Measurements from ENCODE around the gene TMPRSS4. TPM values are rescaled to one million over a fixed set of nuclear protein-coding genes. Genes with fewer than 3 reads are reported as not detected.

The TMPRSS4 gene
- total and polyA plus RNA-seq, 9 of the 15 experiments (the other 6 are each of a cell fraction or from before 2014, with no cell fraction given) = 4.0 to 10.0 (median 5.6) TPM

- intact Hi-C loops (cut with micrococcal nuclease) (no loop called here), in situ Hi-C loops (cut with MboI) (no loop called here)
- CTCF ChIA-PET (ENCODE audit: low intra/inter-chr PET ratio) = no interaction called here
- POLR2A ChIA-PET = interaction anchor here (0.6 to 1.0 kb wide), 3 partner anchors 11 to 222 kb away, joined by 3 to 4 read pairs (median 4); no protein-coding TSS in a partner anchor
- H3K27me3 ChIP-seq (ENCODE audit: control insufficient read depth in 2 of 2, insufficient read depth in 2 of 2, low read length in 2 of 2) = peaks cover 24 to 83% of the 10 kb centered on the region in 2 experiments; a peak in 4 of 5 replicates
- 4% methylated on average over 12 of the region's 12 CpGs for WGBS (ENCODE audit: insufficient coverage, low coverage, missing lambda C conversion rate)
- BruUV-seq (replicated peaks) = no TSS peak
- no peak overlapping the region for H3K27ac ChIP-seq (ENCODE audit: extremely low read depth, low read depth, low read length)
- TF ChIP-seq ZKSCAN3 (CRISPR knock-in tag; IDR thresholded peaks at IDR 0.05) (no peak), SUPT5H (IDR thresholded peaks at IDR 0.05) (no peak), ZNF277 (CRISPR knock-in tag; IDR thresholded peaks at IDR 0.05; ENCODE audit: borderline replicate concordance) (no peak), ZNF583 (CRISPR knock-in tag; IDR thresholded peaks at IDR 0.05) (no peak), ETV1 (tag; conservative IDR thresholded peaks at IDR 0.05; ENCODE audit: low read depth) (no peak), NFRKB (IDR thresholded peaks at IDR 0.05; ENCODE audit: low read depth) (no peak), ZNF395 (CRISPR knock-in tag; IDR thresholded peaks at IDR 0.05) (no peak), ESRRA (IDR thresholded peaks at IDR 0.05; ENCODE audit: borderline replicate concordance, low read depth) (no peak), SRSF7 (optimal IDR thresholded peaks at IDR 0.05; ENCODE audit: low read depth, low read length) (no peak), ZNF592 (IDR thresholded peaks at IDR 0.05) (no peak)
- no peak overlapping the region for H3K4me2 ChIP-seq (ENCODE audit: insufficient read depth, low read length)
- no peak for FAIRE-seq
- peaks cover 0 to 10% of the 10 kb centered on the region in 2 experiments; a peak in 2 of 5 replicates for H3K4me1 ChIP-seq (replicated peaks in 1 of 2; ENCODE audit: control insufficient read depth in 2 of 2, insufficient read depth in 2 of 2, low read length in 2 of 2)
- no peaks in the 10 kb centered on the region for H3K79me2 ChIP-seq (ENCODE audit: control insufficient read depth, insufficient read depth, low read length)
- H3K9me1 ChIP-seq (ENCODE audit: control insufficient read depth, insufficient read depth, low read length) = no peaks in the 10 kb centered on the region
- no peak overlapping the region for H3K4me3 ChIP-seq
- ATAC-seq = no peak
- no peak overlapping the region for H3K9ac ChIP-seq (ENCODE audit: insufficient read depth in 1 of 2, low read depth in 2 of 2, low read length in 2 of 2)
- no peak for DNase-seq (ENCODE audit: extremely low read depth in 1 of 4, low spot score in 3 of 4)
- no peak overlapping the region for H2AFZ ChIP-seq (ENCODE audit: low read depth, low read length)
- no peaks in the 10 kb centered on the region for H3K36me3 ChIP-seq (ENCODE audit: control insufficient read depth, insufficient read depth, low read length)
- H4K20me1 ChIP-seq (replicated peaks; ENCODE audit: control insufficient read depth, insufficient read depth, low read length) = peaks cover 22% of the 10 kb centered on the region
- no peaks in the 10 kb centered on the region for H3K9me3 ChIP-seq (replicated peaks; ENCODE audit: control insufficient read depth, insufficient read depth, low read depth, low read length)
Observed at GRCh38 chr11:118167906-118168305, 91.0 kb downstream of the TMPRSS4 start.
